A673 (cell line): ENCODE data around the gene CHAD.

Experiments
- EZH2 ChIP-seq: fragments of 200-600 bp; sonication (generic); IDR thresholded peaks from 2 replicates; pipeline ENCODE4 v1.6.1; 2017; ENCODE audit warnings: borderline replicate concordance, low read depth, mild to moderate bottlenecking, mixed read lengths, antibody characterized with exemption, low read length; ENCODE audit not compliant: poor library complexity, severe bottlenecking
- TF ChIP-seq, protein P1 (sequence below): fragments of 300-800, 200-600 bp; sonication (generic); conservative IDR thresholded peaks from 2 replicates; pipeline ENCODE4 v1.5.1; 2017; ENCODE audit warnings: low read depth, mild to moderate bottlenecking, antibody characterized with exemption, low read length, moderate library complexity, mixed read lengths

DNA sequence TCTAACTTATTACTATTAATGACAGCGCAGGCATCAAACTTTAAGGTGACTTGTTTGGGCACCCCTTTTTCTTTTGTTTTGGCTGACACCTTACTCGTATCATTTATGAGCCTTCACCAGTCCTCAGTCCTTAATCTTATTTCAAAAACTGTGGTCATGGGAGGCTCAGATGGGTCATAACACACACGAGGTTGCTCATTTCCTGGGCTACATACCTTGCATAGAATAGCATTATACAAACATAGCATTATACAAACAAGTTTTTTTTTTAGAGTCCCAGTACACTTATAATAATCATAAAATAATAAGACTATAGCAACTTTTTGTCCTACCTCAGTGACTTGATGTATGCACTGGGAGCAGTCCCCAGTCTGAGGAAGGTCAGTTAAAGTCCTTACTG, 53.9 kb downstream of the CHAD start:
- TF ChIP-seq, protein P1, sequence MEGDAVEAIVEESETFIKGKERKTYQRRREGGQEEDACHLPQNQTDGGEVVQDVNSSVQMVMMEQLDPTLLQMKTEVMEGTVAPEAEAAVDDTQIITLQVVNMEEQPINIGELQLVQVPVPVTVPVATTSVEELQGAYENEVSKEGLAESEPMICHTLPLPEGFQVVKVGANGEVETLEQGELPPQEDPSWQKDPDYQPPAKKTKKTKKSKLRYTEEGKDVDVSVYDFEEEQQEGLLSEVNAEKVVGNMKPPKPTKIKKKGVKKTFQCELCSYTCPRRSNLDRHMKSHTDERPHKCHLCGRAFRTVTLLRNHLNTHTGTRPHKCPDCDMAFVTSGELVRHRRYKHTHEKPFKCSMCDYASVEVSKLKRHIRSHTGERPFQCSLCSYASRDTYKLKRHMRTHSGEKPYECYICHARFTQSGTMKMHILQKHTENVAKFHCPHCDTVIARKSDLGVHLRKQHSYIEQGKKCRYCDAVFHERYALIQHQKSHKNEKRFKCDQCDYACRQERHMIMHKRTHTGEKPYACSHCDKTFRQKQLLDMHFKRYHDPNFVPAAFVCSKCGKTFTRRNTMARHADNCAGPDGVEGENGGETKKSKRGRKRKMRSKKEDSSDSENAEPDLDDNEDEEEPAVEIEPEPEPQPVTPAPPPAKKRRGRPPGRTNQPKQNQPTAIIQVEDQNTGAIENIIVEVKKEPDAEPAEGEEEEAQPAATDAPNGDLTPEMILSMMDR = no peak
- no peak for TF ChIP-seq EZH2
